Left ventricle myocardium superior (tissue), 1 donor: Measurements from ENCODE around the gene ENKD1. TPM values are rescaled to one million over a fixed set of nuclear protein-coding genes. Genes with fewer than 3 reads are reported as not detected.
A peak's percentile ranks its signal among the peaks of the same experiment; 100 is the strongest.

Experiments used
- ATAC-seq: fragments of 200-7000 bp; cut with Tn5 transposase; one replicate; pipeline ENCODE4 v1.9.1; 2020; ENCODE audit warnings: mild to moderate bottlenecking, moderate library complexity
- DNase-seq: peaks from one replicate; pipeline ENCODE4 v3.0.0-alpha.2; 2020
- intact Hi-C: fragments of 100-400 bp; cut with micrococcal nuclease; formaldehyde crosslinking; loops from one replicate; pipeline ENCODE4 v1.11.0; 2022
- total RNA-seq: library from RNA; stranded (reverse); fragmentation: NEBNext Ultra II Directional; extraction: Animal tissue kit (Norgen Biotek cat#: 25700); gene quantifications from one replicate; pipeline ENCODE4 v1.2.1, GENCODE V29; 2021
- donor health status: DM: no; HTN: yes; CAD: no; lungs with severe emphysema.

ENKD1 gene
- total RNA-seq, 1 donor from 2014 or later = 9.8 TPM

- ATAC-seq (no peak), DNase-seq (no peak)
- intact Hi-C loops = no loop called here
Measured at GRCh38 chr16:67654403-67654911, 12.1 kb downstream of the ENKD1 start.

- intact Hi-C loops = no loop called here
Measured at GRCh38 chr16:67653789-67654402, 12.7 kb downstream of the ENKD1 start.

GRCh38 chr16:67653128-67653788, 13.3 kb downstream of the ENKD1 start:
- intact Hi-C loops = no loop called here
- no peak for DNase-seq
- ATAC-seq = no peak

More at GRCh38 chr16:67653789-67654402, 12.7 kb downstream of the ENKD1 start:
- ATAC-seq = no peak
- no peak for DNase-seq

- DNase-seq (no peak), ATAC-seq (peak; percentile 26)
- intact Hi-C loops = no loop called here
Measured at GRCh38 chr16:67652578-67653127, 13.9 kb downstream of the ENKD1 start.

- intact Hi-C loops = no loop called here
- no peak for ATAC-seq
- DNase-seq = no peak
Measured at GRCh38 chr16:67651847-67652246, 14.7 kb downstream of the ENKD1 start.

GRCh38 chr16:67651039-67651438, 15.5 kb downstream of the ENKD1 start:
- no peak for DNase-seq
- intact Hi-C loops = no loop called here
- no peak for ATAC-seq

- ATAC-seq (no peak), DNase-seq (no peak)
- intact Hi-C loops = no loop called here
Measured at GRCh38 chr16:67650023-67650422, 16.5 kb downstream of the ENKD1 start.

GRCh38 chr16:67649494-67649931, 17.0 kb downstream of the ENKD1 start:
- DNase-seq (peak; percentile 53), ATAC-seq (peak; percentile 50)
- intact Hi-C loops = no loop called here

- DNase-seq (no peak), ATAC-seq (no peak)
- intact Hi-C loops = no loop called here
Measured at GRCh38 chr16:67648764-67649407, 17.7 kb downstream of the ENKD1 start.

- intact Hi-C loops = no loop called here
- DNase-seq = no peak
- ATAC-seq = no peak
Measured at GRCh38 chr16:67648088-67648763, 18.3 kb downstream of the ENKD1 start.

GRCh38 chr16:67647681-67648080, 18.9 kb downstream of the ENKD1 start:
- no peak for ATAC-seq
- no peak for DNase-seq
- intact Hi-C loops = no loop called here

GRCh38 chr16:67647111-67647651, 19.4 kb downstream of the ENKD1 start:
- DNase-seq (no peak), ATAC-seq (no peak)
- intact Hi-C loops = no loop called here

GRCh38 chr16:67645397-67646121, 21.0 kb downstream of the ENKD1 start:
- intact Hi-C loops = no loop called here
- no peak for ATAC-seq
- no peak for DNase-seq

- ATAC-seq (no peak), DNase-seq (no peak)
- intact Hi-C loops = no loop called here
Measured at GRCh38 chr16:67644038-67644437, 22.5 kb downstream of the ENKD1 start.

GRCh38 chr16:67641779-67642708, 24.5 kb downstream of the ENKD1 start:
- intact Hi-C loops = no loop called here
- peak; percentile 85 for DNase-seq
- peak; percentile 93 for ATAC-seq

GRCh38 chr16:67637625-67638024, 28.9 kb downstream of the ENKD1 start:
- ATAC-seq (no peak), DNase-seq (no peak)
- intact Hi-C loops = no loop called here

- intact Hi-C loops = no loop called here
- ATAC-seq = no peak
- DNase-seq = no peak
Measured at GRCh38 chr16:67636713-67637112, 29.8 kb downstream of the ENKD1 start.
